Cardiac septum (tissue), 1 donor: ENCODE measurements around the gene TXNIP. TPM values are rescaled to one million over a fixed set of nuclear protein-coding genes. Genes with fewer than 3 reads are reported as not detected.
"Not testable (repeated sequence)": the region's sequence is repeated elsewhere in the genome, so short reads cannot be mapped to it uniquely, and the experiment has no call there.

ENCODE experiments used
- DNase-seq: peaks from one replicate; pipeline ENCODE4 v3.0.0-alpha.2; 2020; ENCODE audit warnings: low spot score
- intact Hi-C: fragments of 100-400 bp; cut with DNase I; formaldehyde crosslinking; loops from one replicate; pipeline ENCODE4 v1.14.0; 2022
- long read RNA-seq: library from polyadenylated mRNA; unstranded; transcript quantifications from one replicate; pipeline ENCODE4 v2.0.0, GENCODE V29; 2021
- total RNA-seq: library from RNA; stranded (reverse); fragmentation: NEBNext Ultra II Directional; extraction: Animal tissue kit (Norgen Biotek cat#: 25700); gene quantifications from one replicate; pipeline ENCODE4 v1.2.1, GENCODE V29; 2021
- donor health status: DM: no; HTN: no; CAD: no.

Gene TXNIP, protein sequence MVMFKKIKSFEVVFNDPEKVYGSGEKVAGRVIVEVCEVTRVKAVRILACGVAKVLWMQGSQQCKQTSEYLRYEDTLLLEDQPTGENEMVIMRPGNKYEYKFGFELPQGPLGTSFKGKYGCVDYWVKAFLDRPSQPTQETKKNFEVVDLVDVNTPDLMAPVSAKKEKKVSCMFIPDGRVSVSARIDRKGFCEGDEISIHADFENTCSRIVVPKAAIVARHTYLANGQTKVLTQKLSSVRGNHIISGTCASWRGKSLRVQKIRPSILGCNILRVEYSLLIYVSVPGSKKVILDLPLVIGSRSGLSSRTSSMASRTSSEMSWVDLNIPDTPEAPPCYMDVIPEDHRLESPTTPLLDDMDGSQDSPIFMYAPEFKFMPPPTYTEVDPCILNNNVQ
- 689 TPM for total RNA-seq
- long read RNA-seq, transcript TXNIP-204 (8 exons, 2,926 nt): major isoform, 155 of 315 reads
- long read RNA-seq, transcript TXNIP-202 (2 exons, 509 nt): minor isoform, 25 of 315 reads
- long read RNA-seq, partial matches to known transcripts: 100 of 315 reads
- long read RNA-seq, other reads (novel, unspliced or antisense): 32 of 315 reads

DNA sequence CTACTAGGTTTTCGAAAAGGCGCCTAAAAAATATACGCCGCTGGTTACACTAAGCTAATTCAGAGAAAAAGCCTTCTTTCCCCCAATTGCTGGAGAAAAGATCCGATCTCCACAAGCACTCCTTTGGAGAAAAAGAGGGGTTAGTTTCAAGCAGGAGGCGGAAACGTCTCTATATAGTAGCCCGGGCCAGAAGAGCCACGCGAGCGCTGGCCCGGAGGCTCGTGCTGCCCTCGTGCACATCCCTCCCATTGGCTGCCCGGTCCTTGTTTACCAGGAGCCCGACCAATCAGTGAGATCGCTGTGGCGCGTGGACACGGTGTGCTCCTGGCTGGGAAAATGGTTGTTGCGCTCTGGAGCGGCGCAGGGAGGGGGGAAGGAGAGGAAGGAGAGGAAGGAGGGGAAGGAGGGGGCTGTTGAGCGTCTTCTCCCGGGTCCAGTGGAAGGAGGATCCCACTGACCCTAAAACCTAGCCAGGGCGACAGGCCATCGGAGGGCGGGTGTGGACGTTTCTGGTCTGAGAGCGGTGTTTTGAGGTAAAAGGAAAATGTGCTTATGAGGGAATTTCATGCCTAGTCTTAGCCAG, at the start of gene TXNIP:
Gene TXNIP (minus strand): TSS at position 147 of the 583 bp plus-strand sequence. CDS start 313 bp downstream, outside the sequence.
- DNase-seq: peak; percentile 100
- intact Hi-C loops: loop anchor here (1.0 to 5.0 kb wide), 2 partner anchors 17 to 34 kb away; partner anchors contain the start of genes ANKRD34A and POLR3GL

DNA sequence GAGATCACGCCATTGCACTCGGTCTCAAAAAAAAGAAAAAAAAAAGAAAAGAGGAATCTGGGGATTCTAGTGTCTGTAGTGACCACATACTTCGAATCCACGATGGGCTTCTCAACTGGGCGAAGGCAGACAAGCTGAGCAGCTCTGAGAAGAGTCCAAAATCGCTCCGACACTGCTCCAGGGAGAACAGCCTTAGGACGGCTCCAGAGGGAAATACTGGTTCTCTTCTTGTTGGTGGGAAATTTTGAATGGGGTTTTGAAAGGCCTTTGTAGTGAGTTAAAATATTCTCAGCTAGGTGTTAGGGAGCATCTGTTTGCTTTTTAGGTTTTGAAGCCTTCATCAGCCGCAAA, 43.4 kb upstream of the TXNIP start:
- no peak for DNase-seq
- intact Hi-C loops: no loop called here

DNA sequence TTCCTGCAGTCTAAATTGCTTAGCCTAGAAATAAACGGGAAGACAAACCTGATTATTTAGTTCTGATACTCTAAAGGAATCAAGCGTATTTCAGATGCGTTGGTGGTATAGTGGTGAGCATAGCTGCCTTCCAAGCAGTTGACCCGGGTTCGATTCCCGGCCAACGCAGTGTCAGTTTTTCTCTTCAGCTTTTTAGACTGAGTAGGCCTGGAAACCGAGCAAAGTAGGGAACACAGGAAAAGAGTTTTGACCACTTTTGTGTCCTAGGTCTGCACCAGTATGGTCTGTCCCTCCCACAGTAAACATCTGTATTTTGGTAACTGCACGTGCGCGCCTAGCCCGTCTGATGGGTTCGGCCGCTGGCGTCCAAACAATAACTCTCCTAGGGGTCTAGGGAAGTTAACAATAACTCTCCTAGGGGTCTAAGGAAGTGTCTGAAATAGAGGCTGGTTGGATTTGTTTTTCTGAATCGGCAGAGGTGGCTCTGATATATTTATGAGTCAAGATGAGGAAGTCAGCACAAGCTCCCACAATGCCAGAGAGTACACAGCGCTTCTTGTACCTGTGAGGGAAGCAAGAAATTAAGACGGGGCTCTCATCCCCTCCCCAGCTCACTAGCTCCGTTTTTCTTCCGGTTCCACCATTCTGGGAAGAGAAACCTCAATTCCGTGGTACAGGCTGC, 40.7 kb upstream of the TXNIP start:
- DNase-seq: no peak
- intact Hi-C loops: no loop called here

DNA sequence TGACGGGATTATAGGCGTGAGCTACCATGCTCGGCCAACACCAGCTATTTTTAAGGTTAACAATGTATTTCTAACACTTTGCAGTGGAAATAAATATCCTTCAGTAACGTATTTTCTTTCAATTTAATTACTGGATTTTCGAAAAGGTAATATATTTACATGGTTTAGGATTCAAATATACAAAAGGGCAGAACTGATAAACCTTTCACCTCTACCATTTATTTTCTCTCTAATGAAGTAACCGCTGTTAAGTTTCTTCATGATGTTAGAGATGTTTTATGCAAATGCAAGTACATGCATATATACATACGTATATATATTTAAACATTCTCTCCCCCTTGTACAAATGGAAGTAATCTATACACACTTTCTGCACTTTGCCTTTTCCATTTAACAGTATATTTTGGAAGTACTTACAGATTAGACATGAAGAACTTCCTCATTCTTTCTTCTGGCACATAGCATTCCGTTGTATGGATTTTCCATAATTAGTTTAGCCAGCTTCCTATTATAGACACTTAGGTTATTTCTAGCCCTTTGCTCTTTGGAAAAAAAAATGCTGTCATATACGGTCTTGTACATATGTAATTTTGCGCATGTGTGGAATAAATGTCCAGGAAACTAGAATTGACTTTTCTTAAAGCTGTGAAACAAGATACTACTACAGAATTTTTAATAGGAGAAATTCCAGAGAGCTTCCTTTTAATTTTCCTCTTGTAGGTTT, 40.0 kb upstream of the TXNIP start:
- intact Hi-C loops: no loop called here
- DNase-seq: no peak

DNA sequence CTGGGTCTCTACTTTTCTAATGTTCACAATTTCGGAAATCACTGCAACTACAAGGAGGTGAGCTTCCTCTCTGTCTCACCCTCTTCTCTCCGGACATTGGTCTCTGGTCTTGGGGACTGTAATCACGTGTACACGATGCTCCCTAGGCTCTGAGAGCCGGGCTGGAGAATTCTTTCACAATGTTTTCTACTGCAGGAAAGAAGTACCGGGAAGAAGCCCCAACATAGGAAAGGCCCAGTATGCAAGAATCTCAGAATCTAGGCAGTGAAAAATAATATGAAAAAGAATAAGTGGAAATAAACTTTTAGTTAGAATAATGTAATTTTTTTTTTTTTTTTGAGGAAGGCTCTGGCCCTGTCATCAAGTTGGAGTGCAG, 38.7 kb upstream of the TXNIP start:
- intact Hi-C loops: no loop called here
- no peak for DNase-seq

DNA sequence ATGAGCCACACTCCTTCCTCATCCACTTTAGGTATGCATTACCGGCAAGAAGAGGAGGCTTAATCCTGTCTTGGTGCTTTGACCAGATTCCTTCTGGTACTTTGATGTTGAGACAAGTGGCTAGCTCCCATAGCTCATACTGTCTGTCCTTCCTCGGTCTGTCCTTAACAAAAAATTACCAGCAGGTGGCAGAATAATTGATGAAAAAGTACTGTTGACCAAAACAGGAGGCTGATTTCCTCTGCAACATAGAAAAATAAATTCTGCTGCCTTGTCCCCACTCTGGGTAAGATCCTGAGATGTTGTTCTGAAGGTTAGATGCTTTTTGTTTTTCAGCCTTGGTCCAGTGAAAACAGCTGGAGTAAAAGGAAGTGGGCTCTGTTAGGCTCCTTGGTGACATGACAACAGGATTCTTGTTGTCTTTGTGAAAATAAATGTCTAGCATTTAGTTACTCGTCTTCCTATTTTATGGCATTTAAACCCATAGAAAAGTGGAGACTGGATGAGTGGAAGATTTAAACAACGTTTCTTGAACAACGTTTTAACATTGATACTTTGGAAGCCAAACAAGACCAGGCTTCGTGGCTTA, 36.3 kb upstream of the TXNIP start:
- intact Hi-C loops: no loop called here

DNA sequence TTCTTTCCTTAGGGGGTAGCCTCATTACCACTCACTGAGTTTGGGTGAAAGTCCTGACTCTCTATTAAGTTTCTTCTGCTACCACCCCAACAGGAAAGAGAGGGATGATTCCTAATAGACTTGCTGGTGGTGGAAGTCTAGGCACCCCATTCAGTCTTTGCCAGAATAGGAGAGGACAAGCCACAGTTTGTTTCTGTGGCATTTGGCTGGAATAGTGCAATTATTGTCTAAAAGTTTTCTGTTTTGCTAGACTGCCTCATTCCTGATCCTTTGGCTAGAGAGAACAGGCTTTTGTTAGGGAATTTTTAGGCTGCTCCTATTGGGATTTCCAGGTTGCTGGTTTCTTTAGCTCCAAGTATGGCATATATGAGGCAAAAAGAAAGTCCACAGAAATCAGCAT, 35.1 kb upstream of the TXNIP start:
- DNase-seq: no peak
- intact Hi-C loops: no loop called here

More for the DNA sequence above, 36.3 kb upstream of the TXNIP start:
- no peak for DNase-seq

DNA sequence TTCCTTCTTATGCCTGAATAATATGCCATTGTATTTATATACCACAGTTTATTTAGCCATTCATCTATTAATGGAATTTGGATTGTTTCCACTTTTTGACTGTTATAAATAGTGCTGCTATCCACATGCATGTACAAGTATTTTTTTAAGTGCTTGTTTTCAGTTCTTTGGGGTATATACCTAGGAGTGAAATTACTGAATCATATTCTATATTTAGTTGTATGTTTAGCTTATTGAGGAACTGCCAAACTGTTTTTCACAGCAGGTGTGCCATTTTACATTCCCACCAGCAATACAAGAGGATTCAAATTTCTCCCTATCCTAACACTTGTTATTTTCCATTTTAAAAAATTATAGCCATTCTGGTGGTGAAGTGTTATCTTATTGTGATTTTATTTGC, 32.7 kb upstream of the TXNIP start:
- DNase-seq: no peak
- intact Hi-C loops: no loop called here

DNA sequence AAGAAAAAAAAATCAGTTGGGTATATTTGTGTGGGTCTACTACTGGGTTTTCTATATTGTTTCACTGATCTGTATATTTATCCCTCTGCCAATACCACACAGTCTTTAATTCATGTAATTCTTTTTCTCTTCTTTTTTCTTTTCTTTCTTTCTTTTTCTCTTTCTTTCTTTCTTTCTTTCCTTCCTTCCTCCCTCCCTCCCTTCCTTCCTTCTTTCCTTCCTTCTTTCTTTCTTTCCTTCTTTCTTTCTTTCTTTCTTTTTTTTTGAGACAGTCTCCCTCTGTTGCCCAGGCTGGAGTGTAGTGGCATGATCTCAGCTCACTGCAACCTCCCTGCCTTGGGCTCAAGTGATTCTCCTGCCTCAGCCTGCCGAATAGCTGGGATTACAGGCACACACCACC, 30.3 kb upstream of the TXNIP start:
- DNase-seq, intact Hi-C loops: not testable (repeated sequence)

DNA sequence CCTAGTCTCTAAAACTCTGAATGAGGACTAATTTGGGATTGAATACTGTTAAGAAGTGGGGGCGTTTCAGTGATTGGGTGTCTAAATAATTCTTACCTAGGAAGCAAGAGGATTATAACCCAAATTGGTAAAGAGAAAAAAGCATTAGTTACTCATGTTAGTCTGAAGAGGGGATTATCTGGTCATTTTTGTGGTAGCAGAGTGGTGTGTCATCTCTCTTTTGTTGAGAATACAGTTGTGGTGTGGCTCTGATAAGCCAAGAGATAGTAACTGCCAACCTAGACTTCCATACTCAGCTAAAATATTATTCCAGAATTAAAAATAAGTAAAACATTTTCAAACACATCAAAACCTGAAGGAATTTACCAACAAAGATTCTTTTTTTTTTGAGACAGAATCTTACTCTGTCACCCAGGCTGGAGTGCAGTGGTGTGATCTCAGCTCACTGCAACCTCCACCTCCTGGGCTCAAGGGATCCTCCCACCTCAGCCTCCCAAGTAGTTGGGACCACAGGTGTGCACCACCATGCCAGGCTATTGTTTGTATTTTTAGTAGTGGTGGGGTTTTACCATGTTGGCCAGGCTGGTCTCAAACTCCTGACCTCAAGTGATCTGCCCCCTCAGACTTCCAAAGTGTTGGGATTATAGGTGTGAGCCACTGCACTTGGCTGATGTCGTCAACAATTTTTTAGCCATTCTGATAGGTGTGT, 29.6 kb upstream of the TXNIP start:
- DNase-seq, intact Hi-C loops: not testable (repeated sequence)

DNA sequence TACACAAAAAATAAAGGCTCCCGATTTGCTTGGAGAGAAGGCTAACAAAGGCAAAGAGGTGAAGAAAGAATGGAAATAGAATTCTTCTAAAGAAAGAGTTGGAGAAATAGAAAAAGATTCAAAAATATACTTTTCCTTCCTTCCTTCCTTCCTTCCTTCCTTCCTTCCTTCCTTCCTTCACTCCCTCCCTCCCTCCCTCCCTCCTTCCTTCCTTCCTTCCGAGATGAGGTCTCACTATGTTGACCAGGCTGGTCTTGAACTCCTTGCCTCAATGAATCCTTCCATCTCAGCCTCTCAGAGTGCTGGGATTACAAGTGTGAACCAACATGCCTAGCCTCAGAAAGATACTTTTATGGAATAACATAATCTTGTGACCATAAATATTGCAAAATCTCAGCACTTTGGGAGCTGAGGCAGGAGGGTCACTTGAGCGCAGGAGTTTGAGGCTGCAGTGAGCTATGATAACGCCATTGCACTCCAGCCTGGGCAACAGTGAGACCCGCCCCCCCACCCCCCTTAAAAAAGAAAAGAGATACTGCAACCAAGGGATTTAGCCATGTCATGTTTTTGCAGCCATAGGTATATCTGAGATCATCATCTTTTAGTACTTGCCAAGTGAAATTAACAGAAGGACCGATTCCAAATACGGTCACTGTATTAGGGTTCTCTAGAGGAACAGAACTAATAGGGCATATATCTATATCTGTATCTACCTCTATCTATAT, 26.2 kb upstream of the TXNIP start:
- intact Hi-C loops: no loop called here
- no peak for DNase-seq

DNA sequence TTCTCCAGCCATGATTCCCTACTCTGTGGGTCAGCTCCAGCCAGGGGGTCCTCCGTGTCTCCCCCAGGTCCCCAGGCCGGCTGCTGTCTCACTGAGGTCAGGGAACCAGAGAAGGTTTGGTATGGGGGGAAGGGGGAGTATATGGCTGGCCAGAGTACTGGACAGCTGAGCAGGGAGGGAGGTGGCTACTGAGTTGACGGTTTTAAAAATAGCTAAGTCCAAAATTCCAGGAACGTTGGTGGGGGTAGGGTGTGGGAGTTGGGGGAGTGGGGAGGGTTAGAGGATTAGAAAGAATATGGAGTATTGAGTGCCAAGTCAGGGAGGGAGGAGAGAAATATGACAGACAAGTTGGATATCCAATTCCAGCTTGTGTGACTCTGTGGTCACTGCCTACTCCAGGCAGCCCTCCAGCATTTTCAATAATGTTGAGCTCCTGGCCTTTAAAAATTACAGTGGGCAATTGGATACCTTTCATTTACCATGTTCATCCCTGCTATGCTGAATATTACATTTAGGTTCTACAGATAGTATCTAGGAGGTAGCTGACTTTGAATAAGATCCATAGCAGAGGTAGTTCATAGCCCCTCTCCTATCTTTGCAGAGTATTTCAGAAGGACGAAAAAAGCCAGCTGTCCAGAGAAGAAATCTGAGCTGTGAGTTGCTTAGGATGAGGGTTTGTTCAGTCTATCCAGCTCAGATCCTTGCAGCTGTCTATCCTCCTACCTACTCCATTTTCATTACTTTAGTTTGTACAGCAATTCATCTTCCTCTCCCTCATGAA, 25.4 kb upstream of the TXNIP start, which contains the start of gene HJV:
Gene HJV (minus strand): TSS at position 114 of the 781 bp plus-strand sequence. CDS start 1,504 bp downstream, outside the sequence.
- no peak for DNase-seq
- intact Hi-C loops: no loop called here

DNA sequence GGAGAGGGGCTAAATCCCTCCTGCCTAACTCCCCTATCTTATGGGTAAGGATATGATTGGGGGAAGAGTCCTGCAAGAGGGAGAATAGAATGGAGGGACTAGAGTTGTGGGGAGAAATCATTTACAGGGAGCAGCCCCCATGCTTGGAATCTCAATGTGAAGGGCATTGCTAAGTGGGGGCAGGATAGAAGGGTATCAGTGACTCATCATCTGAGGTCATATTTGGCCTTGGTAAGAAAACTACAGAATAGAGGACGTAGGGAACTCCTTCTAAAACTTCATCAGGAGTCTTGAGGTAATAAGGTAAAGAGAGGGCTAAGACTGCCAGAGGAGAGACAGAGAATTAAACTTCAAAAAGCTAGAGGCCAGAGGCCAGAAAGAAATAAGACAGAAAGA, 24.7 kb upstream of the TXNIP start:
- DNase-seq: no peak

DNA sequence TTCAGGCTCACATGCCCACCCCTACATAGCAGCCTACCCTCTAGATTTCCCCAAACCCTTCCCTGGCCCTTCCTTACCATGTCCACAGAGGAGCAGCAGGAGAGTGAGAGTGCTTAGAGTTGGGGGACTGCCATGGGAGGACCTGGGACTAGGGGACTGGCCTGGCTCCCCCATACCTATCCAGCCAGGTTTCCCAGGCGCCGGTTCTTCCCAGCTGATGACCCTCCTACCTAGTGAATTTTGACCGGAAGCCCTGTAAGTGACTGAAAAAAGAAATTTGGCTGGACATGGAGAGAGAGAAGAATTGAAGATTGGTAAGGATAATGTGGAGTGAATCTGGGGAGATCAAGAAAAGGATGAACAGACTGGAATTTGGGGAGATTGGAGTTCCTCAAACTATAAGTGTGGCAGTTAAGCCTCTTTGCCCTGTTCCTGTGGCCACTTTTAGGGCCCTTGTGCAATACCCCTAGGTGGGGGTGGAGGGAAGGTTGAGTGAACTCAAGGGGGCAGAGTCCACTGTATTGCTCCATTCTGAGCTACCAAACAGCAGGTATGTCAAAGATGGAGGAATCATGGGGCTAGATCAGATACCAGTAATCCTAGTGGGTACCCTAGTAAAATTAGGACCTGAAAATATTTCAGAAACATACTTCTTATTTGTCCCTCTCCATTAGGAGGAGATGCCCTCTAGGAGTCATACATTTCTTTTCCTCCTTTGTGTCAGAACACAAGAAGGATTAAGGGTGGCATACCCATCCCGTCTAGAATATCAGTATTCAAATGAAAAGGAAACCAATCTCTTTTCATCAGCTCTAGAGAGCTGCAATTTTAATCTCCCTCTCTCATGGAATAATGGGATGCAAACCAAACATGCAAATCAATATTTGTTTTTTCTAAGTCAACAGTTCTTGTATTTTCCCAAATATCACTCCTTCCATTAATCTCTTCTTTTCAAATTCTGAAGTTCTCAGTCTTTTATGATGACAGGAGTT, 24.0 kb upstream of the TXNIP start:
- DNase-seq: no peak
- intact Hi-C loops: no loop called here

More for the DNA sequence above, 24.7 kb upstream of the TXNIP start:
- intact Hi-C loops: no loop called here

DNA sequence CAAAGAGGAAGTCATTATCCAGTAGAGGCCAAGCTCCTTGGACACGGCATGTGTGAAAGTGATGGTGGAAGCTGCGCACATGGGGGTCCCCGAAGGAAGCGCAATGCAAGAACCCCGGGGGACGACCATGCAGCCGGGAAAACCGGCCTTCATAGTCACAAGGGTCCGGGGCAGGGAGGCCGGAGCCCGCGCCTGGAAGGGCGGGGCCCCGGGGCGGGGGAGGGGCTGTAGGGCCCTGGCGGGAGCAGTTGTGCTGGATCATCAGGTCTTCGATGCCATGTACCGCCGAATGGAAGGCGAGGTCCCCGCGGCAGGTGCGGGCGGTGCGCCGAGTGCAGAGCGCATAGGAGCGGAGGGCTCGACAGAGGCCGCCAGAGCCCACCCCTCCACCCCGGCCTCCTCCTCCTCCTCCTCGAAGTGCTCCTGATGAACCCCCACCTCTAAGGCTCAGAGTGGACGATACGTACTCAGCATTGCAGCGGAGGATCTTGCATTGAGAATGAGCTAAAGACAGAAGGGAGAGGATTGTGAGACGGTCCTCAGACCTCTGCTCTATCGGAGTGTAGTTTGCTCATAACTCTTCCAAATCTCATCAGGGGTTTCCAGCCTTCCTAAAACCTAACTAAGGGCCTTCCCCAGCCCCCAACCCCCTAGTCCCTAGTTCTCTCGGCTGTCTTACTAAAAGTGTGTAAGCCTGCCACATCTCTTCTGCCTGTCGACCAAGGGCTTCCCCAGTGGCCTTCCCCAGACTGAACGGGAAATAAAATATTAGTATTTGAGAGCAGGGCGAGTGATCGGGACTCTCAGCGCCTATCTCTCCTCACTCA, 23.1 kb upstream of the TXNIP start:
- DNase-seq: no peak
- intact Hi-C loops: no loop called here
